ENCODE results near the gene GNB2.
"Not testable (repeated sequence)": the region's sequence is repeated elsewhere in the genome, so short reads cannot be mapped to it uniquely, and the experiment has no call there.

- not testable (repeated sequence) for TF ChIP-seq CTCF (IDR thresholded peaks at IDR 0.05; ENCODE audit: low read length); EZH2 (optimal IDR thresholded peaks at IDR 0.05; ENCODE audit: low read depth, low read length); EZH2phosphoT487 (IDR thresholded peaks at IDR 0.05; ENCODE audit: low read length)
These were observed 27.5 kb downstream of the GNB2 start for GRCh38 chr7:100701089-100701488.
